OCI-LY1 (cell line): ENCODE data around the gene PMAIP1.

Source experiments
- EZH2 ChIP-seq: fragments of 200-600 bp; sonication (generic), shearing (Covaris generic); IDR thresholded peaks from 2 replicates; pipeline ENCODE4 v1.8.0; 2017; ENCODE audit warnings: borderline replicate concordance, mixed run types, mild to moderate bottlenecking, antibody characterized with exemption, low read length, moderate library complexity, mixed read lengths
- TF ChIP-seq, protein P1 (sequence below): fragments of 200-600 bp; sonication (generic), shearing (Covaris generic); IDR thresholded peaks from 2 replicates; pipeline ENCODE4 v1.5.1; 2017; ENCODE audit warnings: mild to moderate bottlenecking, antibody characterized with exemption, low read length, moderate library complexity, mixed read lengths

DNA sequence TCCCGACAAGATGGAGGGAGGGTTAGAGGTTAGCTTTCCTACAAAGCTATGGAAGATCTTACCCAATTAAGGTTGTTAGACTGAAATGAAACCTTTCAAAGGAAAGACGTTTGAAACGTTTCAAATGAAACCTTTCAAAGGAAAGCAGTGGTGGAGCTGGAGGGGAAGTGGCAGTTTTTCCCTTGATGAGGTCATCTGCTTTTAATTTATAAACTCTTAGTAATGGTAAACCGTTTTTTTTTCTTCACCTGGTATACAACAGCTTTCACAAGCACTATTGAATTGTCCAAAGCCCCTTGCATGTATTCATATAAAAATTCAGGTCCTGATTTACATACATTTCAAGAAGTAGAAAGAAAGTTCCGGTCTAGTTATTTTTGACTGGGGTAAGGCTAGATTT, 7.4 kb downstream of the PMAIP1 start:
- TF ChIP-seq, protein P1, sequence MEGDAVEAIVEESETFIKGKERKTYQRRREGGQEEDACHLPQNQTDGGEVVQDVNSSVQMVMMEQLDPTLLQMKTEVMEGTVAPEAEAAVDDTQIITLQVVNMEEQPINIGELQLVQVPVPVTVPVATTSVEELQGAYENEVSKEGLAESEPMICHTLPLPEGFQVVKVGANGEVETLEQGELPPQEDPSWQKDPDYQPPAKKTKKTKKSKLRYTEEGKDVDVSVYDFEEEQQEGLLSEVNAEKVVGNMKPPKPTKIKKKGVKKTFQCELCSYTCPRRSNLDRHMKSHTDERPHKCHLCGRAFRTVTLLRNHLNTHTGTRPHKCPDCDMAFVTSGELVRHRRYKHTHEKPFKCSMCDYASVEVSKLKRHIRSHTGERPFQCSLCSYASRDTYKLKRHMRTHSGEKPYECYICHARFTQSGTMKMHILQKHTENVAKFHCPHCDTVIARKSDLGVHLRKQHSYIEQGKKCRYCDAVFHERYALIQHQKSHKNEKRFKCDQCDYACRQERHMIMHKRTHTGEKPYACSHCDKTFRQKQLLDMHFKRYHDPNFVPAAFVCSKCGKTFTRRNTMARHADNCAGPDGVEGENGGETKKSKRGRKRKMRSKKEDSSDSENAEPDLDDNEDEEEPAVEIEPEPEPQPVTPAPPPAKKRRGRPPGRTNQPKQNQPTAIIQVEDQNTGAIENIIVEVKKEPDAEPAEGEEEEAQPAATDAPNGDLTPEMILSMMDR = no peak
- TF ChIP-seq EZH2 = no peak
